H1 (cell line): ENCODE measurements around the gene TENT5A. TPM values are rescaled to one million over a fixed set of nuclear protein-coding genes. Genes with fewer than 3 reads are reported as not detected.

Experiments
- CBX8 ChIP-seq: fragments of 300-800, 300-1000 bp; sonication (generic); IDR thresholded peaks from 2 replicates; pipeline ENCODE4 v1.7.1; 2016; ENCODE audit warnings: low read depth, low read length, borderline replicate concordance
- EP300 ChIP-seq, 2 experiments: IDR thresholded peaks; 1 replicate in 1 of 2; 2 replicates in 1 of 2; pipeline ENCODE4 v1.6.1; 2011 to 2012; ENCODE audit warnings: low read depth in 2 of 2, low read length in 2 of 2, mild to moderate bottlenecking in 2 of 2, borderline replicate concordance in 1 of 2, inconsistent platforms in 1 of 2, moderate library complexity in 1 of 2
- MAFK ChIP-seq: IDR thresholded peaks from 2 replicates; pipeline ENCODE4 v1.6.1; 2012; ENCODE audit warnings: low read depth, mild to moderate bottlenecking, improper control_type of control experiment, low read length
- TBP ChIP-seq: IDR thresholded peaks from 2 replicates; pipeline ENCODE4 v1.6.1; 2011; ENCODE audit warnings: low read depth, low read length, improper control_type of control experiment
- YY1 ChIP-seq: IDR thresholded peaks from 2 replicates; pipeline ENCODE4 v1.6.1; 2011; ENCODE audit warnings: low read depth, mild to moderate bottlenecking, low read length
- polyA plus RNA-seq, 7 experiments: library from polyadenylated mRNA; depleted of rRNA in 3 of 7; stranded (reverse) in 5 of 7; unstranded in 2 of 7; fragments of >200 nt in 5 of 7; fragments of 200-250 nt in 2 of 7; gene quantifications; 1 replicate in 5 of 7; 2 replicates in 1 of 7; 4 replicates in 1 of 7; pipeline versions ENCODE4 v1.2.1 to v1.2.3, GENCODE V29; 2011 to 2013; ENCODE audit warnings: missing spikeins in 2 of 7, mixed read lengths in 2 of 7
- total RNA-seq: library from RNA; stranded (reverse); fragmentation: NEBNext Ultra II Directional; extraction: Animal tissue kit (Norgen Biotek cat#: 25700); gene quantifications from 2 replicates; pipeline ENCODE4 v1.2.1, GENCODE V29; 2021
- TF ChIP-seq, protein P1 (sequence below): fragments of 300-600 bp; sonication (generic); IDR thresholded peaks from 2 replicates; pipeline ENCODE4 v1.7.1; 2012; ENCODE audit warnings: low read length, moderate library complexity, mild to moderate bottlenecking, inconsistent platforms; ENCODE audit not compliant: insufficient replicate concordance
- TF ChIP-seq, protein P2 (sequence below): IDR thresholded peaks from 2 replicates; pipeline ENCODE4 v1.6.1; 2011; ENCODE audit warnings: low read length, improper control_type of control experiment
- TF ChIP-seq, protein P3 (sequence below): IDR thresholded peaks from 2 replicates; pipeline ENCODE4 v1.6.1; 2012; ENCODE audit warnings: low read length, inconsistent platforms

Gene TENT5A
- total and polyA plus RNA-seq, 2 of the 8 experiments (the other 6 are each of a cell fraction or from before 2014, with no cell fraction given), result 0.91 to 2.9 TPM

DNA sequence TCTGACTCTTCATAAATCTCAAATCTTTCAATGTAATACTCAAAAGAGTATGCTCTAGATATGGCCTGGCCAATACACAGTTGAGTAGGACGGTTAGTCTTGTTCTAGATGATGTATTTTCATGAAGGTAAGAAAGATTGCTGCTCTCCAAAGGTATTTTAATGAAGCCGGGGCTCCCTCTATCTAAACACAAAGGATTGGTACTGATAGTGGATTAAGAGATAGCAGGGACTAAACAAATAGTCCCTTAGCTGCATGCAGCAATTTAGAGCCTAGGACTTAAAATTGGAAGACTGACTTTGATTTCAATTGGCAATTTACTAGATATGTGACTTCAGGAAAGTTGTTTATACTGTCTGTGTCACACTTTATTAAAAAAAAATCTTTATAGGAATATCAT, 31.4 kb upstream of the TENT5A start (continued):
- TF ChIP-seq, protein P1, sequence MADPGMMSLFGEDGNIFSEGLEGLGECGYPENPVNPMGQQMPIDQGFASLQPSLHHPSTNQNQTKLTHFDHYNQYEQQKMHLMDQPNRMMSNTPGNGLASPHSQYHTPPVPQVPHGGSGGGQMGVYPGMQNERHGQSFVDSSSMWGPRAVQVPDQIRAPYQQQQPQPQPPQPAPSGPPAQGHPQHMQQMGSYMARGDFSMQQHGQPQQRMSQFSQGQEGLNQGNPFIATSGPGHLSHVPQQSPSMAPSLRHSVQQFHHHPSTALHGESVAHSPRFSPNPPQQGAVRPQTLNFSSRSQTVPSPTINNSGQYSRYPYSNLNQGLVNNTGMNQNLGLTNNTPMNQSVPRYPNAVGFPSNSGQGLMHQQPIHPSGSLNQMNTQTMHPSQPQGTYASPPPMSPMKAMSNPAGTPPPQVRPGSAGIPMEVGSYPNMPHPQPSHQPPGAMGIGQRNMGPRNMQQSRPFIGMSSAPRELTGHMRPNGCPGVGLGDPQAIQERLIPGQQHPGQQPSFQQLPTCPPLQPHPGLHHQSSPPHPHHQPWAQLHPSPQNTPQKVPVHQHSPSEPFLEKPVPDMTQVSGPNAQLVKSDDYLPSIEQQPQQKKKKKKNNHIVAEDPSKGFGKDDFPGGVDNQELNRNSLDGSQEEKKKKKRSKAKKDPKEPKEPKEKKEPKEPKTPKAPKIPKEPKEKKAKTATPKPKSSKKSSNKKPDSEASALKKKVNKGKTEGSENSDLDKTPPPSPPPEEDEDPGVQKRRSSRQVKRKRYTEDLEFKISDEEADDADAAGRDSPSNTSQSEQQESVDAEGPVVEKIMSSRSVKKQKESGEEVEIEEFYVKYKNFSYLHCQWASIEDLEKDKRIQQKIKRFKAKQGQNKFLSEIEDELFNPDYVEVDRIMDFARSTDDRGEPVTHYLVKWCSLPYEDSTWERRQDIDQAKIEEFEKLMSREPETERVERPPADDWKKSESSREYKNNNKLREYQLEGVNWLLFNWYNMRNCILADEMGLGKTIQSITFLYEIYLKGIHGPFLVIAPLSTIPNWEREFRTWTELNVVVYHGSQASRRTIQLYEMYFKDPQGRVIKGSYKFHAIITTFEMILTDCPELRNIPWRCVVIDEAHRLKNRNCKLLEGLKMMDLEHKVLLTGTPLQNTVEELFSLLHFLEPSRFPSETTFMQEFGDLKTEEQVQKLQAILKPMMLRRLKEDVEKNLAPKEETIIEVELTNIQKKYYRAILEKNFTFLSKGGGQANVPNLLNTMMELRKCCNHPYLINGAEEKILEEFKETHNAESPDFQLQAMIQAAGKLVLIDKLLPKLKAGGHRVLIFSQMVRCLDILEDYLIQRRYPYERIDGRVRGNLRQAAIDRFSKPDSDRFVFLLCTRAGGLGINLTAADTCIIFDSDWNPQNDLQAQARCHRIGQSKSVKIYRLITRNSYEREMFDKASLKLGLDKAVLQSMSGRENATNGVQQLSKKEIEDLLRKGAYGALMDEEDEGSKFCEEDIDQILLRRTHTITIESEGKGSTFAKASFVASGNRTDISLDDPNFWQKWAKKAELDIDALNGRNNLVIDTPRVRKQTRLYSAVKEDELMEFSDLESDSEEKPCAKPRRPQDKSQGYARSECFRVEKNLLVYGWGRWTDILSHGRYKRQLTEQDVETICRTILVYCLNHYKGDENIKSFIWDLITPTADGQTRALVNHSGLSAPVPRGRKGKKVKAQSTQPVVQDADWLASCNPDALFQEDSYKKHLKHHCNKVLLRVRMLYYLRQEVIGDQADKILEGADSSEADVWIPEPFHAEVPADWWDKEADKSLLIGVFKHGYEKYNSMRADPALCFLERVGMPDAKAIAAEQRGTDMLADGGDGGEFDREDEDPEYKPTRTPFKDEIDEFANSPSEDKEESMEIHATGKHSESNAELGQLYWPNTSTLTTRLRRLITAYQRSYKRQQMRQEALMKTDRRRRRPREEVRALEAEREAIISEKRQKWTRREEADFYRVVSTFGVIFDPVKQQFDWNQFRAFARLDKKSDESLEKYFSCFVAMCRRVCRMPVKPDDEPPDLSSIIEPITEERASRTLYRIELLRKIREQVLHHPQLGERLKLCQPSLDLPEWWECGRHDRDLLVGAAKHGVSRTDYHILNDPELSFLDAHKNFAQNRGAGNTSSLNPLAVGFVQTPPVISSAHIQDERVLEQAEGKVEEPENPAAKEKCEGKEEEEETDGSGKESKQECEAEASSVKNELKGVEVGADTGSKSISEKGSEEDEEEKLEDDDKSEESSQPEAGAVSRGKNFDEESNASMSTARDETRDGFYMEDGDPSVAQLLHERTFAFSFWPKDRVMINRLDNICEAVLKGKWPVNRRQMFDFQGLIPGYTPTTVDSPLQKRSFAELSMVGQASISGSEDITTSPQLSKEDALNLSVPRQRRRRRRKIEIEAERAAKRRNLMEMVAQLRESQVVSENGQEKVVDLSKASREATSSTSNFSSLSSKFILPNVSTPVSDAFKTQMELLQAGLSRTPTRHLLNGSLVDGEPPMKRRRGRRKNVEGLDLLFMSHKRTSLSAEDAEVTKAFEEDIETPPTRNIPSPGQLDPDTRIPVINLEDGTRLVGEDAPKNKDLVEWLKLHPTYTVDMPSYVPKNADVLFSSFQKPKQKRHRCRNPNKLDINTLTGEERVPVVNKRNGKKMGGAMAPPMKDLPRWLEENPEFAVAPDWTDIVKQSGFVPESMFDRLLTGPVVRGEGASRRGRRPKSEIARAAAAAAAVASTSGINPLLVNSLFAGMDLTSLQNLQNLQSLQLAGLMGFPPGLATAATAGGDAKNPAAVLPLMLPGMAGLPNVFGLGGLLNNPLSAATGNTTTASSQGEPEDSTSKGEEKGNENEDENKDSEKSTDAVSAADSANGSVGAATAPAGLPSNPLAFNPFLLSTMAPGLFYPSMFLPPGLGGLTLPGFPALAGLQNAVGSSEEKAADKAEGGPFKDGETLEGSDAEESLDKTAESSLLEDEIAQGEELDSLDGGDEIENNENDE, result no peak
- TF ChIP-seq EP300 (IDR thresholded peaks at IDR 0.05; ENCODE audit: borderline replicate concordance in 1 of 2, low read depth in 2 of 2, low read length in 2 of 2), result no peak
- TF ChIP-seq CBX8, result no peak
- no peak for TF ChIP-seq MAFK
- TF ChIP-seq TBP, result no peak
- TF ChIP-seq, protein P2, sequence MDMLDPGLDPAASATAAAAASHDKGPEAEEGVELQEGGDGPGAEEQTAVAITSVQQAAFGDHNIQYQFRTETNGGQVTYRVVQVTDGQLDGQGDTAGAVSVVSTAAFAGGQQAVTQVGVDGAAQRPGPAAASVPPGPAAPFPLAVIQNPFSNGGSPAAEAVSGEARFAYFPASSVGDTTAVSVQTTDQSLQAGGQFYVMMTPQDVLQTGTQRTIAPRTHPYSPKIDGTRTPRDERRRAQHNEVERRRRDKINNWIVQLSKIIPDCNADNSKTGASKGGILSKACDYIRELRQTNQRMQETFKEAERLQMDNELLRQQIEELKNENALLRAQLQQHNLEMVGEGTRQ, result no peak
- TF ChIP-seq YY1, result no peak
- TF ChIP-seq, protein P3, sequence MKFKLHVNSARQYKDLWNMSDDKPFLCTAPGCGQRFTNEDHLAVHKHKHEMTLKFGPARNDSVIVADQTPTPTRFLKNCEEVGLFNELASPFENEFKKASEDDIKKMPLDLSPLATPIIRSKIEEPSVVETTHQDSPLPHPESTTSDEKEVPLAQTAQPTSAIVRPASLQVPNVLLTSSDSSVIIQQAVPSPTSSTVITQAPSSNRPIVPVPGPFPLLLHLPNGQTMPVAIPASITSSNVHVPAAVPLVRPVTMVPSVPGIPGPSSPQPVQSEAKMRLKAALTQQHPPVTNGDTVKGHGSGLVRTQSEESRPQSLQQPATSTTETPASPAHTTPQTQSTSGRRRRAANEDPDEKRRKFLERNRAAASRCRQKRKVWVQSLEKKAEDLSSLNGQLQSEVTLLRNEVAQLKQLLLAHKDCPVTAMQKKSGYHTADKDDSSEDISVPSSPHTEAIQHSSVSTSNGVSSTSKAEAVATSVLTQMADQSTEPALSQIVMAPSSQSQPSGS, result no peak
